ENCODE data around the gene GBF1.

Gene GBF1

GRCh38 chr10:102234888-102235597 is 10.3 kb upstream of the GBF1 start:
- TF ChIP-seq, protein P1, sequence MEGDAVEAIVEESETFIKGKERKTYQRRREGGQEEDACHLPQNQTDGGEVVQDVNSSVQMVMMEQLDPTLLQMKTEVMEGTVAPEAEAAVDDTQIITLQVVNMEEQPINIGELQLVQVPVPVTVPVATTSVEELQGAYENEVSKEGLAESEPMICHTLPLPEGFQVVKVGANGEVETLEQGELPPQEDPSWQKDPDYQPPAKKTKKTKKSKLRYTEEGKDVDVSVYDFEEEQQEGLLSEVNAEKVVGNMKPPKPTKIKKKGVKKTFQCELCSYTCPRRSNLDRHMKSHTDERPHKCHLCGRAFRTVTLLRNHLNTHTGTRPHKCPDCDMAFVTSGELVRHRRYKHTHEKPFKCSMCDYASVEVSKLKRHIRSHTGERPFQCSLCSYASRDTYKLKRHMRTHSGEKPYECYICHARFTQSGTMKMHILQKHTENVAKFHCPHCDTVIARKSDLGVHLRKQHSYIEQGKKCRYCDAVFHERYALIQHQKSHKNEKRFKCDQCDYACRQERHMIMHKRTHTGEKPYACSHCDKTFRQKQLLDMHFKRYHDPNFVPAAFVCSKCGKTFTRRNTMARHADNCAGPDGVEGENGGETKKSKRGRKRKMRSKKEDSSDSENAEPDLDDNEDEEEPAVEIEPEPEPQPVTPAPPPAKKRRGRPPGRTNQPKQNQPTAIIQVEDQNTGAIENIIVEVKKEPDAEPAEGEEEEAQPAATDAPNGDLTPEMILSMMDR (IDR thresholded peaks at IDR 0.05; ENCODE audit: borderline replicate concordance, control extremely low read depth, extremely low read depth, insufficient read depth, missing control alignments): no peak
- no peak for DNase-seq (ENCODE audit: low spot score)
- in situ Hi-C loops (cut with MboI; ENCODE audit: low sequenced_read_pairs, unreplicated experiment): loop anchor here (25.0 kb wide), 1 partner anchor 352 kb away; no protein-coding TSS in a partner anchor

- TF ChIP-seq, protein P1 (IDR thresholded peaks at IDR 0.05; ENCODE audit: borderline replicate concordance, control extremely low read depth, extremely low read depth, insufficient read depth, missing control alignments): no peak
- in situ Hi-C loops (cut with MboI; ENCODE audit: low sequenced_read_pairs, unreplicated experiment): loop anchor here (25.0 kb wide), 1 partner anchor 352 kb away; no protein-coding TSS in a partner anchor
- DNase-seq (ENCODE audit: low spot score): no peak
Observed at GRCh38 chr10:102235598-102235920, 9.8 kb upstream of the GBF1 start.

GRCh38 chr10:102236006-102236405 is 9.3 kb upstream of the GBF1 start:
- no peak for DNase-seq (ENCODE audit: low spot score)
- in situ Hi-C loops (cut with MboI; ENCODE audit: low sequenced_read_pairs, unreplicated experiment): loop anchor here (25.0 kb wide), 1 partner anchor 351 kb away; no protein-coding TSS in a partner anchor

DNA sequence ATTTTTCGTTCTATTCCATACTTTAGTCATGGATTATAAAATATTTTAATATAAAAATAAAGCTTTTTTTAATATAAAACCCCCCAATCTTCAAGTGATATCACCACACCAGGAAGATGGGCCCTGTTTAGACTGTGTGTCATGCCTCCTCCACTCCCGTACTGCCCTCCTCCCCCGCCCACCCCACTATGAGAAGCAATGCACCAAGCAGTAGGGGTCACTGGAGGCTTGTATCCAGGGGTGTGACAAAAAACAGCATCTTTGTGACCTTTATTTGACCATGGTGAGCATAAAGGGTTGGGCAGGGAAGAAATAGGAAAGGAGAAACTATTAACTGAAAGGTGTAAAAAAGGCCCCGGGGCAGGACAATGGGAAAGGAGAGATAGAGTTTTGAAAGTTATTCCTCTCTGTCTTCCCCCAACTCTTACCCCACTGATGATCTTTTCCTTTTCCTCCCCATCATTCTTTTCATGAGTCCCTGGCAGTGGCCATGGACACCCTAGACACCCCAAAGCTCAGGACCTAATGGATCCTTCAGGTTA is 7.5 kb upstream of the GBF1 start:
- TF ChIP-seq, protein P1 (IDR thresholded peaks at IDR 0.05; ENCODE audit: borderline replicate concordance, control extremely low read depth, extremely low read depth, insufficient read depth, missing control alignments): no peak
- in situ Hi-C loops (cut with MboI; ENCODE audit: low sequenced_read_pairs, unreplicated experiment): loop anchor here (25.0 kb wide), 1 partner anchor 350 kb away; no protein-coding TSS in a partner anchor
- DNase-seq (ENCODE audit: low spot score): no peak

More at GRCh38 chr10:102236006-102236405, 9.3 kb upstream of the GBF1 start:
- TF ChIP-seq, protein P1 (IDR thresholded peaks at IDR 0.05; ENCODE audit: borderline replicate concordance, control extremely low read depth, extremely low read depth, insufficient read depth, missing control alignments): no peak

- no peak for DNase-seq (ENCODE audit: low spot score)
- in situ Hi-C loops (cut with MboI; ENCODE audit: low sequenced_read_pairs, unreplicated experiment): loop anchor here (5.0 to 25.0 kb wide), 2 partner anchors 112 to 347 kb away; no protein-coding TSS in a partner anchor
- TF ChIP-seq, protein P1 (IDR thresholded peaks at IDR 0.05; ENCODE audit: borderline replicate concordance, control extremely low read depth, extremely low read depth, insufficient read depth, missing control alignments): no peak
Observed at GRCh38 chr10:102240467-102241031, 4.8 kb upstream of the GBF1 start.

DNA sequence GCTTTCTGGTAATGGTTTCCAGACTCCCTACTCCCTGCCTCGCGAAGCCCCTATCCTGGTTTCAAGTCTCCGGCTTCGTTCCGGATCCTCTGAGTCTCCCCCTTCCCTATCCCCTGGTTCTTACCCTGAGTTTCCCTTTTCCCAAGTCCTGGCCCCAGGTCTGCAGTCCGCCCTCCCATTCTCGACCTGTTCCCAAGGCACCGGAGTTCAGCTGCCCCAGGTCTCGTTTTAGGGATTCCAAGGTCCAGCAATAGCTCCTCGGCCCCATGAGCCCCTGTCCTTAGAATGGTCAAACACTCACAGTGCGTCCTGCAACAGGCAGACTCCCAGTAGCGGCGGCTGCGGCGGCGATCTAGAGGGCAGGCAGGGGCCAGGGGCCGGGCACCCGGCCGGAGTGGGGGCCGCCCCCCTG is 4.3 kb upstream of the GBF1 start:
- in situ Hi-C loops (cut with MboI; ENCODE audit: low sequenced_read_pairs, unreplicated experiment): loop anchor here (5.0 to 25.0 kb wide), 2 partner anchors 111 to 346 kb away; no protein-coding TSS in a partner anchor
- TF ChIP-seq, protein P1 (IDR thresholded peaks at IDR 0.05; ENCODE audit: borderline replicate concordance, control extremely low read depth, extremely low read depth, insufficient read depth, missing control alignments): no peak

More for the DNA sequence above, 4.3 kb upstream of the GBF1 start:
- no peak for DNase-seq (ENCODE audit: low spot score)
